K562 (cell line): ENCODE results near the gene RNPEP. TPM values are rescaled to one million over a fixed set of nuclear protein-coding genes. Genes with fewer than 3 reads are reported as not detected.

Experiments used
- ATF1 ChIP-seq, 2 experiments: fragments of 450-650 bp in 1 of 2; IDR thresholded peaks; 2 replicates each; pipeline ENCODE4 v1.6.1; 2016; ENCODE audit warnings: missing compliant biosample characterization in 1 of 2, missing genetic modification characterization in 1 of 2
- CBFA2T3 ChIP-seq: fragments of 450-650 bp; IDR thresholded peaks from 2 replicates; pipeline ENCODE4 v1.6.1; 2017
- CCNT2 ChIP-seq: IDR thresholded peaks from 2 replicates; pipeline ENCODE4 v1.6.1; 2011; ENCODE audit warnings: borderline replicate concordance, low read depth, mild to moderate bottlenecking, moderate library complexity, mixed read lengths, low read length; ENCODE audit not compliant: insufficient read length; ENCODE audit errors: extremely low read depth
- CREBBP ChIP-seq: IDR thresholded peaks from one replicate; pipeline ENCODE4 v1.6.1; 2012; ENCODE audit warnings: low read depth, mild to moderate bottlenecking, control low read depth, inconsistent platforms, low read length
- DACH1 ChIP-seq: fragments of 450-650 bp; IDR thresholded peaks from 2 replicates; pipeline ENCODE4 v1.6.1; 2018; ENCODE audit not compliant: partially characterized antibody
- KLF10 ChIP-seq: fragments of 250-450 bp; sonication (Bioruptor Pico); IDR thresholded peaks from 2 replicates; pipeline ENCODE4 v1.6.1; 2021; ENCODE audit warnings: matching md5 sums
- MED1 ChIP-seq: sonication (generic); formaldehyde crosslinking; IDR thresholded peaks from 2 replicates; pipeline ENCODE4 v1.8.1; 2023; ENCODE audit warnings: missing genetic modification reagents, borderline replicate concordance
- MIER1 ChIP-seq: fragments of 450-650 bp; IDR thresholded peaks from 2 replicates; pipeline ENCODE4 v1.6.1; 2016; ENCODE audit warnings: antibody characterized with exemption, mild to moderate bottlenecking, low read depth
- NFYB ChIP-seq: IDR thresholded peaks from 2 replicates; pipeline ENCODE4 v1.6.1; 2011; ENCODE audit warnings: mild to moderate bottlenecking, moderate library complexity; ENCODE audit not compliant: insufficient read length; ENCODE audit errors: extremely low read depth
- PTTG1 ChIP-seq: fragments of 450-650 bp; IDR thresholded peaks from 2 replicates; pipeline ENCODE4 v1.6.1; 2016; ENCODE audit warnings: low read depth, mild to moderate bottlenecking, missing genetic modification characterization, missing compliant biosample characterization
- SMC3 ChIP-seq: conservative IDR thresholded peaks from 2 replicates; pipeline ENCODE4 v1.6.1; 2011; ENCODE audit warnings: low read depth, low read length, improper control_type of control experiment; ENCODE audit not compliant: insufficient read depth
- SREBF2 ChIP-seq: sonication (generic); formaldehyde crosslinking; IDR thresholded peaks from 2 replicates; pipeline ENCODE4 v1.4.0; 2020; ENCODE audit warnings: mild to moderate bottlenecking, missing genetic modification reagents
- ZBTB8A ChIP-seq: fragments of 450-650 bp; IDR thresholded peaks from 2 replicates; pipeline ENCODE4 v1.6.1; 2018; ENCODE audit warnings: mild to moderate bottlenecking, moderate library complexity; ENCODE audit not compliant: partially characterized antibody
- ZFP1 ChIP-seq: fragments of 450-650 bp; formaldehyde crosslinking; IDR thresholded peaks from 2 replicates; pipeline ENCODE4 v1.4.0; 2020; ENCODE audit warnings: mild to moderate bottlenecking, mixed read lengths
- ZNF174 ChIP-seq: fragments of 250-450 bp; sonication (Bioruptor Pico); IDR thresholded peaks from 2 replicates; pipeline ENCODE4 v1.4.0; 2020; ENCODE audit warnings: mild to moderate bottlenecking
- ZNF57 ChIP-seq: fragments of 450-650 bp; formaldehyde crosslinking; IDR thresholded peaks from 2 replicates; pipeline ENCODE4 v1.4.0; 2020; ENCODE audit warnings: mild to moderate bottlenecking, moderate library complexity
- polyA plus RNA-seq, 8 experiments: library from polyadenylated mRNA; depleted of rRNA in 4 of 8; stranded (reverse) in 5 of 8; unstranded in 3 of 8; fragments of >200 nt; fragmentation: Nextera tagmentation in 2 of 8; fragmentation: Illumina TruSeq in 1 of 8; extraction: Ambion mirVana in 2 of 8; extraction: Trizol in 1 of 8; gene quantifications; 2 replicates each; pipeline versions ENCODE4 v1.2.1 to v1.2.3, GENCODE V29; 2011 to 2014; ENCODE audit warnings: inconsistent platforms in 1 of 8, missing spikeins in 1 of 8
- total RNA-seq, 7 experiments: library from RNA; depleted of rRNA in 6 of 7; stranded (reverse); fragments of >200 nt in 6 of 7; fragmentation: Illumina TruSeq in 2 of 7; extraction: Trizol in 2 of 7; gene quantifications; 2 replicates each; pipeline versions ENCODE4 v1.2.1 to v1.2.3, GENCODE V29; 2011 to 2021; ENCODE audit warnings: low replicate concordance in 1 of 7
- TF ChIP-seq, protein P1 (sequence below): fragments of 450-650 bp; IDR thresholded peaks from 2 replicates; pipeline ENCODE4 v1.6.1; 2016; ENCODE audit warnings: low read depth, mild to moderate bottlenecking, moderate library complexity
- TF ChIP-seq, protein P2 (sequence below): sonication (generic); formaldehyde crosslinking; IDR thresholded peaks from 2 replicates; pipeline ENCODE4 v1.8.1; 2023; ENCODE audit warnings: mild to moderate bottlenecking, missing genetic modification reagents
- TF ChIP-seq, protein P3 (sequence below): fragments of 450-650 bp; IDR thresholded peaks from 2 replicates; pipeline ENCODE4 v1.6.1; 2017; ENCODE audit warnings: antibody characterized with exemption
- TF ChIP-seq, protein P4 (sequence below): conservative IDR thresholded peaks from 2 replicates; pipeline ENCODE4 v1.6.1; 2011; ENCODE audit warnings: low read depth, mild to moderate bottlenecking, low read length; ENCODE audit not compliant: control insufficient read depth

RNPEP gene
- total and polyA plus RNA-seq, 9 of the 15 experiments (the other 6 are each of a cell fraction or from before 2014, with no cell fraction given), result 27.5 to 131 (median 63.4) TPM

DNA sequence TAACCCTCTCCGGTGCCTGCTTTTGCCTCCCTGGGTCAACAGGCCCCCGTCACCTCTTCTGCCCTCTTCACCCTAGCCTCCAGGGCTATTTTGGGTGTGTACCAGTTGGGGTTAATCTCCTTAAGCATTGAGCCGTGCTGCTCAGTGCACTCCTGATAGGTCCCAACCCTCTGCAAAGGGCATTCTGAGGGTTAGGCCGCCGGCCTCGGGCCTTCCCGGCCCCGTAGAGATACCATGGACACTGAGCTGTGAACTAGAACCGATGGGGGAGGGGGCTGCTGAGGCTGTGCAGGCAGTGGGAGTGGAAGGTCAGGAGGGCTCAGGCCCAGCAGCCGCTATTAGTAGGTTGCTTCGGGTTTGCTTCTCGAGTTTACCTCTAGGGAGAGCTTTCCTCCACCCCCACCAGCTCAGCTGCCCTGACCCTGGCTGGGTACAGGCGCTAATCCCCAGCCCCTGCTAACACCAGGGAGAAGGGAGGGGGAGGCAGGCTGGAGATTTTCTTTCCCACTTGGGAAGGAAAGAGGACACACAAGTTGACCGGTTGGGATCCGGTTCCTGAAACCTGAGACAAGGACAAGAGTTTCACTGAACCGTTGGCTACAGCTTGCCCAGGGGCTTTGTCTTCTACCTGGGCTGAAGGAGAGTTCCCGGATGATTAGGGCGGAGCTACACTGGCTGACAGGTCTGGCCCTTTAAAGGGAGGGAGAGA lies 40.9 kb upstream of the RNPEP start (continued):
- no peak for TF ChIP-seq CCNT2
- no peak for TF ChIP-seq ZNF57 (CRISPR knock-in tag)
- peak; percentile 90 for TF ChIP-seq CBFA2T3
- TF ChIP-seq, protein P1, sequence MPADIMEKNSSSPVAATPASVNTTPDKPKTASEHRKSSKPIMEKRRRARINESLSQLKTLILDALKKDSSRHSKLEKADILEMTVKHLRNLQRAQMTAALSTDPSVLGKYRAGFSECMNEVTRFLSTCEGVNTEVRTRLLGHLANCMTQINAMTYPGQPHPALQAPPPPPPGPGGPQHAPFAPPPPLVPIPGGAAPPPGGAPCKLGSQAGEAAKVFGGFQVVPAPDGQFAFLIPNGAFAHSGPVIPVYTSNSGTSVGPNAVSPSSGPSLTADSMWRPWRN, result 0 out of 2 replicates have a peak, but pooled peaks have one; percentile 6
- TF ChIP-seq ZFP1 (CRISPR knock-in tag), result no peak
- no peak for TF ChIP-seq MED1 (CRISPR knock-in tag)
- no peak for TF ChIP-seq KLF10 (CRISPR knock-in tag)
- no peak for TF ChIP-seq SREBF2
- TF ChIP-seq ZBTB8A, result no peak
- TF ChIP-seq, protein P2, sequence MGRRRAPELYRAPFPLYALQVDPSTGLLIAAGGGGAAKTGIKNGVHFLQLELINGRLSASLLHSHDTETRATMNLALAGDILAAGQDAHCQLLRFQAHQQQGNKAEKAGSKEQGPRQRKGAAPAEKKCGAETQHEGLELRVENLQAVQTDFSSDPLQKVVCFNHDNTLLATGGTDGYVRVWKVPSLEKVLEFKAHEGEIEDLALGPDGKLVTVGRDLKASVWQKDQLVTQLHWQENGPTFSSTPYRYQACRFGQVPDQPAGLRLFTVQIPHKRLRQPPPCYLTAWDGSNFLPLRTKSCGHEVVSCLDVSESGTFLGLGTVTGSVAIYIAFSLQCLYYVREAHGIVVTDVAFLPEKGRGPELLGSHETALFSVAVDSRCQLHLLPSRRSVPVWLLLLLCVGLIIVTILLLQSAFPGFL, result peak; percentile 61; the same call in 1 of the 2 replicates
- no peak for TF ChIP-seq CREBBP
- TF ChIP-seq MIER1, result no peak
- TF ChIP-seq ZNF174 (CRISPR knock-in tag), result no peak
- no peak for TF ChIP-seq ATF1 (CRISPR knock-in tag; IDR thresholded peaks at IDR 0.05)
- no peak for TF ChIP-seq ATF1 (tag; IDR thresholded peaks at IDR 0.05)
- TF ChIP-seq, protein P3, sequence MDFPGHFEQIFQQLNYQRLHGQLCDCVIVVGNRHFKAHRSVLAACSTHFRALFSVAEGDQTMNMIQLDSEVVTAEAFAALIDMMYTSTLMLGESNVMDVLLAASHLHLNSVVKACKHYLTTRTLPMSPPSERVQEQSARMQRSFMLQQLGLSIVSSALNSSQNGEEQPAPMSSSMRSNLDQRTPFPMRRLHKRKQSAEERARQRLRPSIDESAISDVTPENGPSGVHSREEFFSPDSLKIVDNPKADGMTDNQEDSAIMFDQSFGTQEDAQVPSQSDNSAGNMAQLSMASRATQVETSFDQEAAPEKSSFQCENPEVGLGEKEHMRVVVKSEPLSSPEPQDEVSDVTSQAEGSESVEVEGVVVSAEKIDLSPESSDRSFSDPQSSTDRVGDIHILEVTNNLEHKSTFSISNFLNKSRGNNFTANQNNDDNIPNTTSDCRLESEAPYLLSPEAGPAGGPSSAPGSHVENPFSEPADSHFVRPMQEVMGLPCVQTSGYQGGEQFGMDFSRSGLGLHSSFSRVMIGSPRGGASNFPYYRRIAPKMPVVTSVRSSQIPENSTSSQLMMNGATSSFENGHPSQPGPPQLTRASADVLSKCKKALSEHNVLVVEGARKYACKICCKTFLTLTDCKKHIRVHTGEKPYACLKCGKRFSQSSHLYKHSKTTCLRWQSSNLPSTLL, result no peak
- TF ChIP-seq NFYB, result no peak
- peak; percentile 70 for TF ChIP-seq DACH1
- TF ChIP-seq PTTG1, result no peak
- TF ChIP-seq, protein P4, sequence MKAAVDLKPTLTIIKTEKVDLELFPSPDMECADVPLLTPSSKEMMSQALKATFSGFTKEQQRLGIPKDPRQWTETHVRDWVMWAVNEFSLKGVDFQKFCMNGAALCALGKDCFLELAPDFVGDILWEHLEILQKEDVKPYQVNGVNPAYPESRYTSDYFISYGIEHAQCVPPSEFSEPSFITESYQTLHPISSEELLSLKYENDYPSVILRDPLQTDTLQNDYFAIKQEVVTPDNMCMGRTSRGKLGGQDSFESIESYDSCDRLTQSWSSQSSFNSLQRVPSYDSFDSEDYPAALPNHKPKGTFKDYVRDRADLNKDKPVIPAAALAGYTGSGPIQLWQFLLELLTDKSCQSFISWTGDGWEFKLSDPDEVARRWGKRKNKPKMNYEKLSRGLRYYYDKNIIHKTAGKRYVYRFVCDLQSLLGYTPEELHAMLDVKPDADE, result peak; percentile 63; the same call in 1 of the 2 replicates
- peak; percentile 10; the same call in 1 of the 2 replicates for TF ChIP-seq SMC3
